Measurements from ENCODE around the gene DHDDS. TPM values are rescaled to one million over a fixed set of nuclear protein-coding genes. Genes with fewer than 3 reads are reported as not detected.

DHDDS gene
- total and polyA plus RNA-seq, 2 of the 13 experiments (the other 11 are each of a cell fraction or from before 2014, with no cell fraction given): 18.9 to 28.3 TPM

DNA sequence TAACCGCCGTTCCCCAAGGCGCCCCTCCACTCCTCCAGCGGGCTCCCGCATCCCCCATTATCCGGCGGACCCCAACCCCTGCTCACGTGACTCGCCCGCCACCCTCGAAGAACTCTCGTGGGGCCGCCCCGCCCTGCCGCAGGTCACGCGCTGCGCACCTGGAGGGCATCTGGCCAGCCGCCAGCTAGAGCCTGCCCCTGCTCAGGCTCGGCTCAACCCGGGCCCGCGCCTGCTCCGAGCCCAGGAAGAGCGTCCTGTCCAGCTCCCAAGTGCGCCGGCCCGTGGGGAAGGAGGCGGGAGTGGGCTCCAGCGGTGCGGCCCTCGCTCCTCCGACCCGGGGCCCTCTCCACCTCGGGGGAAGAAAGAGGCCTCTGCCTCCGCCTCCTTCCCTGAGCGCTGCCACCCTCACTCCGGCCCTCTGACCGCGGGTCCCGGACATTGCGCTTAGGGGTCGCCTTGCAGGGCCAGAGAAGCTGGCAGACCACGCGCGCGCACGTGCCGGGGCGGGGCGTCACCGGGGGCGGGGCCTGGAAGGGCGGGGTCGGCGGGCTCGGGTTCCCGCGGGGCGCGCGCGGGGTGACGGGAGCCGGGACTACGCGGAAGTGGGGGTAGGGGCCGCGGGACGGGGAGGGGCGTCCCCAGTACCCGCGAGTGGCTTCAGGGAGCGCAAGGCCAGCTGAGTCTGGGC is 68.5 kb downstream of the DHDDS start (continued):
- TF ChIP-seq, protein P1, sequence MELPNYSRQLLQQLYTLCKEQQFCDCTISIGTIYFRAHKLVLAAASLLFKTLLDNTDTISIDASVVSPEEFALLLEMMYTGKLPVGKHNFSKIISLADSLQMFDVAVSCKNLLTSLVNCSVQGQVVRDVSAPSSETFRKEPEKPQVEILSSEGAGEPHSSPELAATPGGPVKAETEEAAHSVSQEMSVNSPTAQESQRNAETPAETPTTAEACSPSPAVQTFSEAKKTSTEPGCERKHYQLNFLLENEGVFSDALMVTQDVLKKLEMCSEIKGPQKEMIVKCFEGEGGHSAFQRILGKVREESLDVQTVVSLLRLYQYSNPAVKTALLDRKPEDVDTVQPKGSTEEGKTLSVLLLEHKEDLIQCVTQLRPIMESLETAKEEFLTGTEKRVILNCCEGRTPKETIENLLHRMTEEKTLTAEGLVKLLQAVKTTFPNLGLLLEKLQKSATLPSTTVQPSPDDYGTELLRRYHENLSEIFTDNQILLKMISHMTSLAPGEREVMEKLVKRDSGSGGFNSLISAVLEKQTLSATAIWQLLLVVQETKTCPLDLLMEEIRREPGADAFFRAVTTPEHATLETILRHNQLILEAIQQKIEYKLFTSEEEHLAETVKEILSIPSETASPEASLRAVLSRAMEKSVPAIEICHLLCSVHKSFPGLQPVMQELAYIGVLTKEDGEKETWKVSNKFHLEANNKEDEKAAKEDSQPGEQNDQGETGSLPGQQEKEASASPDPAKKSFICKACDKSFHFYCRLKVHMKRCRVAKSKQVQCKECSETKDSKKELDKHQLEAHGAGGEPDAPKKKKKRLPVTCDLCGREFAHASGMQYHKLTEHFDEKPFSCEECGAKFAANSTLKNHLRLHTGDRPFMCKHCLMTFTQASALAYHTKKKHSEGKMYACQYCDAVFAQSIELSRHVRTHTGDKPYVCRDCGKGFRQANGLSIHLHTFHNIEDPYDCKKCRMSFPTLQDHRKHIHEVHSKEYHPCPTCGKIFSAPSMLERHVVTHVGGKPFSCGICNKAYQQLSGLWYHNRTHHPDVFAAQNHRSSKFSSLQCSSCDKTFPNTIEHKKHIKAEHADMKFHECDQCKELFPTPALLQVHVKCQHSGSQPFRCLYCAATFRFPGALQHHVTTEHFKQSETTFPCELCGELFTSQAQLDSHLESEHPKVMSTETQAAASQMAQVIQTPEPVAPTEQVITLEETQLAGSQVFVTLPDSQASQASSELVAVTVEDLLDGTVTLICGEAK (IDR thresholded peaks at IDR 0.05): no peak
- TF ChIP-seq, protein P1 (CRISPR knock-in tag; IDR thresholded peaks at IDR 0.05): 0 out of 2 replicates have a peak, but pooled peaks have one; percentile 35
- TF ChIP-seq RXRA (CRISPR knock-in tag; IDR thresholded peaks at IDR 0.05) (peak; percentile 65), ZNF788 (CRISPR knock-in tag; IDR thresholded peaks at IDR 0.05; ENCODE audit: borderline replicate concordance) (peak; percentile 29; the same call in 1 of the 2 replicates), POLR2AphosphoS2 (IDR thresholded peaks at IDR 0.05; ENCODE audit: low read depth, low read length) (no peak), HNRNPLL (IDR thresholded peaks at IDR 0.05; ENCODE audit: low read depth, low read length, poor library complexity, severe bottlenecking) (peak; percentile 48), GLI4 (CRISPR knock-in tag; IDR thresholded peaks at IDR 0.05; ENCODE audit: borderline replicate concordance) (peak; percentile 93; the same call in 1 of the 2 replicates), CHD2 (IDR thresholded peaks at IDR 0.05; ENCODE audit: low read depth, low read length) (0 out of 2 replicates have a peak, but pooled peaks have one; percentile 44), ZNF670 (CRISPR knock-in tag; IDR thresholded peaks at IDR 0.05; ENCODE audit: borderline replicate concordance) (peak; percentile 81), MEF2D (CRISPR knock-in tag; IDR thresholded peaks at IDR 0.05) (no peak; the same call in 1 of the 2 replicates), ZNF317 (CRISPR knock-in tag; IDR thresholded peaks at IDR 0.05) (no peak), RBM22 (optimal IDR thresholded peaks at IDR 0.05; ENCODE audit: low read length) (no peak), CENPX (CRISPR knock-in tag; IDR thresholded peaks at IDR 0.05) (no peak)
- TF ChIP-seq, protein P2, sequence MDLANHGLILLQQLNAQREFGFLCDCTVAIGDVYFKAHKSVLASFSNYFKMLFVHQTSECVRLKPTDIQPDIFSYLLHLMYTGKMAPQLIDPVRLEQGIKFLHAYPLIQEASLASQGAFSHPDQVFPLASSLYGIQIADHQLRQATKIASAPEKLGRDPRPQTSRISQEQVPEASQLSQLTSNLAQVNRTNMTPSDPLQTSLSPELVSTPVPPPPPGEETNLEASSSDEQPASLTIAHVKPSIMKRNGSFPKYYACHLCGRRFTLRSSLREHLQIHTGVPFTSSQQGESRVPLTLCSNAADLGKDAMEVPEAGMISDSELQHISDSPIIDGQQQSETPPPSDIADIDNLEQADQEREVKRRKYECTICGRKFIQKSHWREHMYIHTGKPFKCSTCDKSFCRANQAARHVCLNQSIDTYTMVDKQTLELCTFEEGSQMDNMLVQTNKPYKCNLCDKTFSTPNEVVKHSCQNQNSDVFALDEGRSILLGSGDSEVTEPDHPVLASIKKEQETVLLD (CRISPR knock-in tag; IDR thresholded peaks at IDR 0.05; ENCODE audit: low read depth): peak; percentile 80; the same call in 1 of the 2 replicates
- TF ChIP-seq, protein P3, sequence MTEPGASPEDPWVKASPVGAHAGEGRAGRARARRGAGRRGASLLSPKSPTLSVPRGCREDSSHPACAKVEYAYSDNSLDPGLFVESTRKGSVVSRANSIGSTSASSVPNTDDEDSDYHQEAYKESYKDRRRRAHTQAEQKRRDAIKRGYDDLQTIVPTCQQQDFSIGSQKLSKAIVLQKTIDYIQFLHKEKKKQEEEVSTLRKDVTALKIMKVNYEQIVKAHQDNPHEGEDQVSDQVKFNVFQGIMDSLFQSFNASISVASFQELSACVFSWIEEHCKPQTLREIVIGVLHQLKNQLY (CRISPR knock-in tag; IDR thresholded peaks at IDR 0.05): peak; percentile 76
